ENCODE data around the gene ANKDD1B.
"Not testable (repeated sequence)": the region's sequence is repeated elsewhere in the genome, so short reads cannot be mapped to it uniquely, and the experiment has no call there.

ANKDD1B gene

GRCh38 chr5:75608870-75609269, 2.4 kb upstream of the ANKDD1B start:
- H3K27ac ChIP-seq: no peak overlapping the region
- TF ChIP-seq ZFX (IDR thresholded peaks at IDR 0.05): no peak

DNA sequence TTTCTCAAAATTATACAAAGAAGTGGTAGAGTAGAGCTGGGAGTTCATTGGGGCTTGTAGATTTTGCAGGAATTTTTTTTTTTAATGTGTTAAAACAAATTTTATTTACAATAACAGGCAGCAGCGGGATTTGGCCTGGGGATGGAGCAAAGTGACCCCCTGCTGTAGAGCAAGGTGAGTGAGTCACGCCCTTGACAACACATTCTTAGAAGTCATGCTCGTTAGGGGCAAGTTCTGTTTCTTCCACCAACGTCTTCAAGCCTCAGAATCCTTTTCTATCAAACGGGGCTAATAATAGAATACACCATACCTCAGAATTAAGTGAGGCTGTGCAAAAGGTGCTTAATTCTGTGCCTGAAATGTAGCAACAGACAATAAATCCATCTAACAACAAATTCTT, 1.1 kb upstream of the ANKDD1B start:
- H3K27ac ChIP-seq: no peak overlapping the region
- TF ChIP-seq, protein P1, sequence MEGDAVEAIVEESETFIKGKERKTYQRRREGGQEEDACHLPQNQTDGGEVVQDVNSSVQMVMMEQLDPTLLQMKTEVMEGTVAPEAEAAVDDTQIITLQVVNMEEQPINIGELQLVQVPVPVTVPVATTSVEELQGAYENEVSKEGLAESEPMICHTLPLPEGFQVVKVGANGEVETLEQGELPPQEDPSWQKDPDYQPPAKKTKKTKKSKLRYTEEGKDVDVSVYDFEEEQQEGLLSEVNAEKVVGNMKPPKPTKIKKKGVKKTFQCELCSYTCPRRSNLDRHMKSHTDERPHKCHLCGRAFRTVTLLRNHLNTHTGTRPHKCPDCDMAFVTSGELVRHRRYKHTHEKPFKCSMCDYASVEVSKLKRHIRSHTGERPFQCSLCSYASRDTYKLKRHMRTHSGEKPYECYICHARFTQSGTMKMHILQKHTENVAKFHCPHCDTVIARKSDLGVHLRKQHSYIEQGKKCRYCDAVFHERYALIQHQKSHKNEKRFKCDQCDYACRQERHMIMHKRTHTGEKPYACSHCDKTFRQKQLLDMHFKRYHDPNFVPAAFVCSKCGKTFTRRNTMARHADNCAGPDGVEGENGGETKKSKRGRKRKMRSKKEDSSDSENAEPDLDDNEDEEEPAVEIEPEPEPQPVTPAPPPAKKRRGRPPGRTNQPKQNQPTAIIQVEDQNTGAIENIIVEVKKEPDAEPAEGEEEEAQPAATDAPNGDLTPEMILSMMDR (conservative IDR thresholded peaks at IDR 0.05): no peak
- no peak for TF ChIP-seq ZFX (IDR thresholded peaks at IDR 0.05)

- H3K27ac ChIP-seq: not testable (repeated sequence)
Observed at GRCh38 chr5:75610859-75611310, 368 bp upstream of the ANKDD1B start.

DNA sequence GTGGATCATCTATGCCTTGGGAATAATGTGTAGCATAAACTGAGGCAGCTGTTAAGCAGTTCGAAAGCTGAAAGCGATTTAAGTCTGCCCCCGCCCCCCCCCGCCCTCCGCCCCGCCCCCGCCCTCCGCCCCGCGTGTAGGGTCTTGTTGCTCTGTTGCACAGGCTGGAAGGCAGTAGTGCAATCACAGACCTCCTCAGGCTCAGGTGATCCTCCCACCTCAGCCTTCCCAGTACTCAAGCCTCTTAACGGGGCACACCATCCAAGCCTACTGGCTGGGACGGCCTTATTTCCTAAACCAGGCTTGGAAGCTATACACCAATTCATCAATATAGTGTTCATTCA, 945 bp downstream of the ANKDD1B start:
- no peak for TF ChIP-seq ZFX (IDR thresholded peaks at IDR 0.05)
- TF ChIP-seq, protein P1 (conservative IDR thresholded peaks at IDR 0.05): no peak
- H3K27ac ChIP-seq: no peak overlapping the region

DNA sequence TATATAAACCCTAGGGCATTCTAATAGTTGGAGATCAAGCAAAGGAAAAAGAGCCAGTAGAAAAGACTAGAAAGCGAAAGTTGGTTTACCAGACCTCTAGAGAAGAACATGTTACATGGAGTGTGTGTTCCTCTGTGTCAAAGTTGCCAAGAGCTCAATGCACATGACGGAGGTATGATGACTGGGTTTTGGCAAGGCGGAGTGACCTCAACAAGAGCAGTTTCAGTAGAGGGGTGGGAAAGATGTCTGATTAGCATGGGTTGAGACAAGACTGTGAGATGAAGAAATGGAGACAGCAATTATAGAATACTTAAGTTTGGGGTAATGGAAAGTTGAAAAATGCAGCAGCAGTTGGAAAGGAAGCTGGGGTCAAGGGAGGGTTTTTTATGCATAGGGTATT, 1.6 kb downstream of the ANKDD1B start:
- H3K27ac ChIP-seq: no peak overlapping the region
- TF ChIP-seq, protein P1 (conservative IDR thresholded peaks at IDR 0.05): no peak
- TF ChIP-seq ZFX (IDR thresholded peaks at IDR 0.05): no peak

DNA sequence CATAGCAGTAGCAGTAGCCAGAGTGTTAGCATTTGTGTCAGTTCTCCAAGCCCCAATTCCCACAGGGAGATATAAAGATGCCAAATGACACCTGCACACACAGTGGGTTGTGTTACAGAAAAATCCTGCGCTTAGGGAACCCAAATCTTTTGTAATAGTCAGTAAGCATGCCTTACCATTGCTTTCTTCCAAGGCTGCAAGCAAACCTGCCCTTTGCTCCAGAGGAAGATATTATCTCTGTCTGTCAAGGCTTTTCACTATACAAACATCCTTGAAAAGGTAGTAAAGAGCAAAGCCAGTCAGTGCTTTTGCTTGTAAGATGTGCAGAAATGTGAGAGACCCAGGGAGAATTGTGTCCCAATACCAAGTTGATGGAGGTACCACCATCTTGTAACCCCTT, 2.9 kb downstream of the ANKDD1B start:
- TF ChIP-seq ZFX (IDR thresholded peaks at IDR 0.05): no peak
- TF ChIP-seq, protein P1 (conservative IDR thresholded peaks at IDR 0.05): no peak
- no peak overlapping the region; the same call in 1 of the 2 replicates for H3K27ac ChIP-seq

DNA sequence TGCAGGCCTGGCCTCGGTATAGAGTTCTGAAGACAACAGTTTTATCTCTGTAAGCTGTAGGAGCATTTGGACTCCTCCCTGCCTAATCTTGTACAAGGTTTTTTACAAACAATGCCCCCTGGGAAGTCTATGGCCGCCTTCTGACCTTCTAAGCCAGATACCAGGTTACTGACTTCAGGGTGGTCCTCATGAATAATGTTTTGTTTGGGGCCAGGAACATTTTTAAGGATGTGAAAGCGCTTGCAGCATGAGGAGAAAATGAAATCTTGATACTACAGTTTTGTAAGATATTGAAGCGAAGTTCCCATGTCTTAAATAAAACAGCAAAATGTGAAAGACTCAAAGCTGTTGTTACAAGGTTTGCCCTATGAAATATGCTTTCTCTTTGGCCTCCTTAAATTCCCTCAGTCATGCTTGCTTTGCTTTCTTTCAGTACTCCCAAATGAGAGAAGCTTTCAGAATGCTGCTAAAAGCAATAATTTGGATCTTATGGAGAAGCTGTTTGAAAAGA, 5.2 kb downstream of the ANKDD1B start:
- H3K27ac ChIP-seq: no peak overlapping the region
- TF ChIP-seq, protein P1 (conservative IDR thresholded peaks at IDR 0.05): no peak
- no peak for TF ChIP-seq ZFX (IDR thresholded peaks at IDR 0.05)

GRCh38 chr5:75616971-75617621, 5.8 kb downstream of the ANKDD1B start:
- TF ChIP-seq, protein P1 (conservative IDR thresholded peaks at IDR 0.05): no peak
- no peak for TF ChIP-seq ZFX (IDR thresholded peaks at IDR 0.05)
- H3K27ac ChIP-seq: no peak overlapping the region

All from C4-2B (cell line).